Stimulated activated CD8-positive, alpha-beta memory T cell treated with anti-CD3 and anti-CD28 coated beads, Interleukin-4, amount 100 ng/mL, for 1 hour (primary cell): ENCODE results near the gene MAP1LC3C.
A peak's percentile ranks its signal among the peaks of the same experiment; 100 is the strongest.

ENCODE experiments used
- DNase-seq, 2 donors: peaks; one replicate each; pipeline ENCODE4 v3.0.0-alpha.2; 2020; ENCODE audit warnings: low read depth in 2 of 2, low spot score in 1 of 2

Gene MAP1LC3C

GRCh38 chr1:241999026-241999425 lies at the start of gene MAP1LC3C:
Gene MAP1LC3C (minus strand): TSS chr1:241999098. CDS start chr1:241999008, 90 bp downstream.
- DNase-seq, result no peak

DNA sequence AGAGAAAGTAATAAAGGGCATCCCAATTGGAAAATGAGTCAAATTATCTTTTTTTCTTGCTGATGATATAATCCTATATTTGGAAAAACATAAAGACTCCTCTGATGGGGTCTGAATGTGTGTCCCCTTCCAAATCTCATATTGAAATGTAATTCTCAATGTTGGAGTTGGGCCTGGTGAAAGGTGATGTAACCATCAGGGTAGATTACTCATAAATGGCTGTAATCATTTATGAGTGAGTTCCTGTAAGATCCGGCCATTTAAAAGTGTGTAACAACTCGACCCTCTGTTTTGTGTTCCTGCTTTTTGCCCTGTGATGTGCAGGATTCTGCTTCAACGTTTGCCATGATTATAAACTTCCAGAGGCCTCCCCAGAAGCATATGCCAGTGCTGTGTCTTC lies 44.3 kb upstream of the MAP1LC3C start:
- no peak for DNase-seq

- no peak for DNase-seq
Observed at GRCh38 chr1:242034392-242034791, 35.5 kb upstream of the MAP1LC3C start.

DNA sequence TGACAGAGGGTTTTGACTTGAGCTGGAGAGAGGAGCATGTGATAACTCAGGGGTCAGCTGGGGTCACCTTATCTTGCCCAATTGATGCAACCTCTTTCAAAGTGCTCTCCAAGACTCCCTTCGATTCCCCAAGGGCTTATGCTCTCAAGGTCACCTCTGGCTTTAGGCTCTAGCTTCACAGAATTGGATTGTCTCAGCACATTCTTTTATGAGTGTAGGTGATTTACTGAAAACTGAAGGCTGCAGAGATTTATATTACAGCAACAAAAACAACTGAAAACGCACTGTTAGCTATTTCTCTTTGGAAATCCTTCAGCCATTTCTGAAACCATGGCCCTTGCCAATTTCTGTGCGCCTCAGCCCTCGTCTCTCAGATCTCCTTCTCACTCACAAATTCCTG lies 34.5 kb upstream of the MAP1LC3C start:
- no peak for DNase-seq

- DNase-seq, result no peak
Observed at GRCh38 chr1:242030071-242030470, 31.2 kb upstream of the MAP1LC3C start.

- DNase-seq, result no peak
Observed at GRCh38 chr1:242025681-242026080, 26.8 kb upstream of the MAP1LC3C start.

DNA sequence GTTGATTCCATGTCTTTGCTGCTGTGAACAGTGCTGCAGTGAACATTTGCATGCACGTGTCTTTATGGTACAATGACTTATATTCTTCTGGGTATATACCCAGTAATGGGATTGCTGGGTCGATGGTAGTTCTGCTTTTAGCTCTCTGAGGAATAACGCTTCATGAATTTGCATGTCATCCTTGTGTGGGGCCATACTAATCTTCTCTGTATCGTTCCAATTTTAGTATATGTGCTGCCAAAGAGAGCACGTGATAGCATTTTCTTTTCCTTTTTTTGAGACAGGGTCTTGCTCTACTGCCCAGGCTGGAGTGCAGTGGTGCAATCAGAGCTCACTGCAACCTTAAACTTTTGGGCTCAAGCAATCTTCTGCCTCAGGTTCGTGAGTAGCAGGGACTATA lies 24.9 kb upstream of the MAP1LC3C start:
- no peak for DNase-seq

DNA sequence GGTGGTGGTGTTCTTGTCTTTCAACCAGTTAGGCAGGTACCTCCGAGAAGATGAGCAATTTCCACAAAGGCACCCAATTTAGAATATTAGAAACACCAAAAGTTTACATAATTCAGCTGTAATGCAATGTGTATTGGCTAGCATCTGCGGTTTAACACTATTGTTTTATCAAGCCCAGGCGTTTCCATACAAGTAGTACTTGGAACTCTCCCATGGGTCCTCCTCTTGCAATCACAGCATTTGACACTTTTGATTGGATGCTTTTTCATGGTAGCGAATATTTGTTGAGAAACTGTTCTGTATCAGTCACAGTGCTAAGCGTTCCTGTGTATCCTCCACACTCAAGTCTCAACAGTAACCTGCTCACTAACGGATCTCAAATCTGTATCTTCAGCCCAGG lies 20.1 kb upstream of the MAP1LC3C start:
- no peak for DNase-seq

GRCh38 chr1:242017580-242018233 lies 18.8 kb upstream of the MAP1LC3C start:
- DNase-seq, result no peak

DNA sequence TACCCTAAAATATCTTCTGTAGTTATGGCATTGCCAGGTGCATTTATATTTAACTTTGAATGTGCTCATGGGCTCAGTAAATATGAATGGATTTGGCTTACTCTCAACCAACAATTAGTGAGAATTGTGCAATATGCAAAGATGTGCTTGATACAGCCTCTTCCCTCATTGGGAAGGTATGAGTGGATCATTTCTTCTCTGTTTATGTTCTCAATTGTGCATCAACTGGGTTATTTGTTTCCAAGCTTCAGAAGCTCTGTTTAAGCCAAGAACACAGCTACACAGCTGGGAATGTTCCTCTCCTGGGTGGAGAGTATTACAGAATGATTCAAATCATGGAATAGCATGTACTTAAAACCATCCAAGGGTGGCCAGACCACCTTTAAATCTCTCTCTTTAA lies 17.6 kb upstream of the MAP1LC3C start:
- DNase-seq, result no peak

DNA sequence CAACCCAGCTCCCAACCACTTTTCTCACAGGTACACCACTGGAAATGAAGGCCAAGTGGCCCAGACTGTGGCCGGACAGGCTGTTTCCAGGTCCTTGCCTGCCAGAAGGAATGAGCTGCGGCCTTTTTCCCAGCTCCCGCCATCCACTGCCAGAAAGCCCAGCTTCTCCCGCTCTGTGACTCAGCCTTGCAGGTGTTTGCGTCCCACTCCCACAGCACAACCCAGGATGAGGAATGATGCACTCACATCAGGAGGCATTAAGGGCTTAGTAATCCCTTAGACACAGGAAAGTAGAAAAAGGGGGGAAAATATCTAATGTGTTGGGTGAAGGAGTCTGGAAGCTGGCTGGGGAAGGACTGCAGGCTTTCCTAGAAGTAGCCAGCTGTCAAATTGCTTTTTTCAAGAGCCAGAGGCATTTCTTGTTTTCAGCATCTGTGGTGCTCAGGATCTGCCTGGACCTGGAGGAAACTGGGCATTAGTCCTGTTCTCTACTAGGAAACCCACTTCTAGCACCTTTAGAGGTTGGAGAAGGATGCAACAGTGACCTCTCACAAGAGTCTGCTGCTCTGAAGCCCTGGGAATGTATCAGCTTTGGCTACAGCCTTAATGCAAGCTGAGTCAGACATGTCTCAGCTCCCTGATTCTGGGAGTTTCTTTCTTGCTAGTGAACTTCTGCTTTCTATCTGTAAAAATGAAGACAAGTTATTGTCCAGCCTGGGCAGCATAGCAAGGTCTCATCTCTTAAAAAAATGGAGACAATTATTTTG lies 13.2 kb upstream of the MAP1LC3C start:
- DNase-seq, result no peak

DNA sequence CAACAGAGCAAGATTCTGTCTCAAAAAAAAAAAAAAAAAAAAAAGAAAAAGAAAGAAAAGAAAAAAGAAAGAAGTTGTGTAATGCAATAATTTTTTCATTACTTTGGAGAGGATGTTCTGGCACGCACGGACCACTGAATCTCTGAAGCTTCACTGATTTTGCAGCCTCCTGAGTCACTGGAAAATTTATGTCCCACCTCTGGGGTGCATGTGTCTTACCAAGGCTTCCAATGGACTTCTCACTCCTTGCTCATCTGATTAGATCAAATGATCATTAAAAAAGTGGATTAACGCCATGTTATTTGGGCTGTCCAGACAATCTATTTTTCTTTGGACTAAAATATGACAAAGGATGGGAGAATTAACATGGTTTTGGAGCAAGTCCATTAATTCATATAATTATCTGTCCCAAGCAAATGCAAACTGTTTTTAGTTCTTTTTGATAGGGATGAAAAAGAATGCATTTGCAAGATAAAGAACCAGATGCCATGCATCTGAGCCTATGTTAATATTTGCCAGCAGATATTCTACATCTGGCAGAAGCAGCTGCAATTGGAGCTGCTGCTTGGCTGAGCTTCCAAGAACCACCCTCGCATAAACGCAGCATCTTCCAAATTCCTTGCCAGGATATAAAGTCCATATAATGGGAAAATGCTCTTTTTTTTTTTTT lies 10.1 kb upstream of the MAP1LC3C start:
- DNase-seq, result no peak

DNA sequence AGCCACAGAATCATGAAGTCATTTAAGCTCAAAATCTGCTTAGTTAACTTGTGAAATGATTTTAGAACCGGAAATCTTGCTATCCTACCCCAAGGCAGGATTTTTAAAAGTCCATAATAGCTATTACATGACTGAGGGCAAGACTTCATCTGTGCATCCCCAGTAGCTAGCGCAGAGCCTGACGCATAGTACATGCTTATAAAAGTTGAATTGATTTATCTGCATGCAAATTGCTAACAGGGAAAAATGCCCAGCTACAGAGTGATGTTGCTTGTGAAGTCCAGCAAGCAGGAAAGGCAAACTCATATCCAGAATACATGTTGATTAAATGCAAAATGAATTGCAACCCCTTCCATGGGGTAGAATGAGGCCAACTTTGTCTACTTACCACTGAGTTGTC lies 8.1 kb upstream of the MAP1LC3C start:
- no peak for DNase-seq

DNA sequence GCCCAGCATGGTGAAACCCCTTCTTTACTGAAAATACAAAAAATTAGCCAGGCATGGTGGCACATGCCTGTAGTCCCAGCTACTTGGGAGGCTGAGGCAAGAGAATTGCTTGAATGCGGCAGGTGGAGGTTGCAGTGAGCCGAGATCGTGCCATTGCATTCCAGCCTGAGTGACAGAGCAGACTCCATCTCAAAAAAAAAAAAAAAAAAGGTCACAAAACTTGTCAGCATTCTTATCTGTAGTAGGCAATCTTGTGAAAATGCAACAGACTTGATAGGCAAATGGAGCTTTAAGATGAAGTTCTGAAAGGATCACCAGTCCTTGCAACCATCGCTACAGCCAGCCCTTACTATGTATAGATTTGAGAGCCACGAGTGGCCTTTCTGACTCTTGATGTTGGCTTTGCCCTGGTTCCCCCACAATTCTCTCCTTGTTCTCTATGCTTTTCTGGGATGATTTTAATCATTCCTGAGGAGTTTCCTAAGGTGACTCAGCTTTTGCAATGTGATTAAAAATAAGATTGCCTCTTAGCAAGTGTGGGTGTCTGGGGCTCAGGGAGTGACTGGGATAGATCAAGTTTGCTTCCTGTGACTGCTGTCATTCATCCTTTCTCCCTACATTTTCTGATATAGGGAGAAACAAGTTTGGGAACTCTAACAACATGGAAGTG lies 7.1 kb upstream of the MAP1LC3C start:
- DNase-seq, result no peak

GRCh38 chr1:242004751-242005495 lies 6.0 kb upstream of the MAP1LC3C start:
- no peak for DNase-seq

DNA sequence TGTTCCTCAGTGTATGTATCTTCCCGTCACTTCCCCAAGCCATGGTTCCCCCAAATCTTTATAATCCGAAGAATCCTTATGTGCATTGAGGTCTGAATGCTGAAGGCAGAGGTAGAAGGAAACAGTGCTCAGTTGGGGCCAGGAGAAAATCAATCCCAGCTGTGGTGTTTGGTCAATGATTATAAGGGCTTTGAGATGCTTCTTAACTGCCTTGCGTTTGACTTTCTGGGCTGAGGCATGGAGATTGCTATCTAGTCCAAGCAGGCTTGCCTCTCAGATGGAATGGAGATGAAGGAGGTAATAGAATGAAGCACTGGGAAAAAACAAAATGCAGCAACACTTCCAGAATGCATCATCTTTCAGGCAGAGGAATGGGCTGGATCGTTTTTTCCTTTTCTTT lies 3.6 kb upstream of the MAP1LC3C start:
- DNase-seq, result no peak

DNA sequence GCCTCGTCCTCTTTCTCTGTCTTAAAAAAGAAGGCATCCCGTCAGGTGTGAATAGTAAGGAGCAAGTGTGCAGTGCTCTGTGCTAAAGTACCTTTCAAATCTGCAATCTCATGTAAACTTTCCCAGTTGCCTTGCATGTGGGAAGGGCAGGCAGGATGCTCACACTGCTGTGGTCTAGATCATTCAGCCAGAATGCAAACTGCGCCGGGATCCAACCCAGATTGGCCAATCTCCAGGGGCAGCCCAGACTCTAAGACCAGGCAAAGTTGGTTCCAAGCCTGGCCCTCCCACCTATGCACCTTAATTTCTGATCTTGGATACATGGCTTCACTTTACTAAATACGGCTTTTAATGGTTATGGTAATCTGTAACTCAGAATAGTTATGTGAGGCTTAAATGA lies 3.2 kb upstream of the MAP1LC3C start:
- DNase-seq, result no peak

DNA sequence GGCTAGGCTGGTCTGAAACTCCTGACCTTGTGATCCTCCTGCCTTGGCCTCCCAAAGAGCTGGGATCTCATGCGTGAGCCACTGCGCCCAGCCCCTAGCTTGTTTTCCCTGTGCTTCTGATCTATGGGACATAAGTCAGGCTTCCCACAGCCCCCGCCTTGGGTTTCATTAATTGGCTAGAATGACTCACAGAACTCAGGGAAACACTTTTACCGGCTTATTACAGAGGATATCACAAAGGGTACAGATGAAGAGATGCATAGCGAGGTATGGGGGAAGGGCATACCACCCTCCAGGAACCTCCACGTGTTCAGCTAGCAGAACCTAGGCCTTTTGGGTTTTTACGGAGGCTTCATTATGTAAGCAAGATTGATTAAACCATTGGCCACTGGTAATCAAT lies 1.5 kb upstream of the MAP1LC3C start:
- no peak for DNase-seq

DNA sequence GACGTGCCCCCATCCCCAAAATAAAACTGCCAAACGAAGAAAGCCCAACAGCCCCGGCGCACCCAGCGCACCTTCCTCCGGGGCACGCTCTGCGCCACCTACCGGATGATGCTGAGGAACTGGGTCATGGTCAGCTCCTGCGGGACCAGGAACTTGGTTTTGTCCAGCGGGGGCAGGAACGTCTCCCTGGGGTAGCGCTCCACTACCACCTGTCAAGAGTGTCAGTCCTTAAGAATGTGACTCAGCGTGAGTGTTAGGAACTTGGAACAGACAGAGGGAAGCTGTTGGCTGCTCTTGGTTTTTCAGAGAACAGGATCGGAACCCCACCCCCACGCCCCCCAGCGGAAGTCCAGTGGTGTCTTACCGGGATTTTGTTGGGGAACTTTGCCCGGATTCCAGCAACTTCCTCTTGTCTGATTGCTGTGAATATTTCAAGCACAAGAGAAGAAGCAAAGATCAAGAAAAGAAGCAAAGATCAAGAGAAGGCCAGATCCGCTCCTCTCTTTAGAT lies 431 bp downstream of the MAP1LC3C start:
- DNase-seq, result peak; percentile 13 to 22

DNA sequence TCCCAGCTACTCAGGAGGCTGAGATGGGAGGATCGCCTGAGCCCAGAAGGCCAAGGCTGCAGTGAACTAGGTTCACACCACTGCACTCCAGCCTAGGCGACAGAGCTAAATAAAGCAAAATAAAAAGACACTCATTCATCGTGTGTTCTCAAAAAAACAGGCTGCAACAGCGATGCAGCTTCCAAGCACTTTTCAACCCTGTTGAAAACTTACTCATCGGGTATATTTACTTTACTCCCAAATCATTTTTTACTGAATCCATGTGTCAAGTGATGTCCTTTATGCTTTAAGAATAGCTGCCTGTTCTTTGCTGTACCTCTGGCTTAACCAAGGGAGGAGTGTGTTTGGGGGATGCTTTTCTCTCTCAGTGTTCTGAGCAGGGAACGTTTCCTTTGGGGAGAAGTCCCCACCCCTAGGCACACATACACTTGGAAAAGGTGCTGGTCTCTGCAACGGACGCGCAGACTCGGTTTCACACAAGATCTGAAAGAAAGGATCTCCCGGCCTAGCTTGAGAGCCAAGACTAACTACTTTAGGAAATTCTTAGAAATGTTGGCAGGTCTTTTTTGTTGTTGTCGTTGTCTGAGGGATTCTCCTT lies 1.4 kb downstream of the MAP1LC3C start:
- no peak for DNase-seq
